Frontal cortex (tissue), 4 donors: ENCODE results near the gene AKAP6. TPM values are rescaled to one million over a fixed set of nuclear protein-coding genes. Genes with fewer than 3 reads are reported as not detected.
"Not testable (repeated sequence)": the region's sequence is repeated elsewhere in the genome, so short reads cannot be mapped to it uniquely, and the experiment has no call there.

Experiments used
- DNase-seq, 2 donors: peaks; one replicate each; pipeline ENCODE4 v3.0.0; 2012; ENCODE audit warnings: low spot score in 2 of 2
- FAIRE-seq: peaks from 2 replicates; lab custom pipeline; 2012; peaks lifted over from hg19 to GRCh38; lab: Jason Lieb, UNC
- total RNA-seq: library from RNA; depleted of rRNA; stranded (reverse); fragments of >200 nt; gene quantifications from one replicate; pipeline ENCODE4 v1.2.3, GENCODE V29; 2014
- donor health status: control.
- donor health status: control.
- donor health status: control.

Gene AKAP6
- total RNA-seq, 1 donor from 2014 or later = 102 TPM

DNA sequence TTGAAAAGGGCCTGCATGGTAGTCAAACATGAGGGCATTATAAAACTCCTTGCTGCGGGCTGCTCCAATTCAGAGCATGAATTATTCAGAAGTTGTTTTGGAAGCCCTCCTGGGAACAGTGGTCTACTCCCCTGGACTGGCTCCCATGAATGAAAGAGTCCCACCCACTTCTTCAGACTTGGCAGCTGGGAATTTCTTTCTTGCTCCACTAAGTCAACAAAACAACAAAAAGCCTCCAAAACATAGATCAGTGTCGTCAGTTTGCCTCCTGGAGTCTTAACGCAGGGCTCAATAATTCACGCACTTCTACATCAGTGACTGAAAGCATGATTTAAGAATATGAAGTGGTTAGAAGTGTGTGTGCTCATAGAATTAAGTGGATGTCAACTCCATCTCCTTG, 37.9 kb downstream of the AKAP6 start:
- no peak for FAIRE-seq
- DNase-seq = no peak

DNA sequence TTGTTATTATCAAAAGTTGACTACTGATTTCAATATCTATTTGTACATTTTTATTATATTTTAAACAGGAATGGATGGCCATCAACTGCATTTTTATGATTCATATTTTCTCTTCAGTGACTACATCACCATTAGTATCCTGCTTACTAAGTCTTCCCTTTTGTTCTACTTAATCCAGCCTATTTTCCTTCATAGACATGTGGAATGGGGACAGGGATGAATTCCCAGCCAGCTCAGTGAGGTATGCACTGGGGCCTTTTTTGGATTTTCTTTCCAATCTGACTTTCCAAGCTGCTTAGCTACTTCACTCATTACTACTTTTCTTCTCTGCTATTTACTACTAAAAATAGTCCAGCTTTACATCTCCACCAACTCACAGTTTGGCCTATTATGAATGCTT, 38.4 kb downstream of the AKAP6 start:
- DNase-seq (no peak), FAIRE-seq (no peak)

DNA sequence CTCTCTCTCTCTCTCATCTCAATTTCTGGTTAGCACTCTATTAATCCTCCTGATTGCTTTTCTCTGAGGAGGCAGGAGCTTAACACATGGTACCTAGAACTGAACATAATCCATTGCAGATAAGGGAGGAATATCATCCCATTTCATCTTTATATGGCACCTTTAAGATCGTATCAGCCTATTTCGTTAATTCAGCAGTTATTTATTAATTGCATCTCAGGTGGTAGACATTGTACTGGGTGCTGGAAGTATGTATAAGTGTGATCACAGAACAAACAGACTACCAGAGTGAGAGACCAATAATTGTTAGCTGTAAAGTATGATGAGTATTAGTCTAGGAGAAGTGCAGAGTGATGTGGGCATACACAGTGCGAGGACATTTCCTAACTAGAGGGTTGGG, 39.0 kb downstream of the AKAP6 start:
- DNase-seq (no peak), FAIRE-seq (no peak)

DNA sequence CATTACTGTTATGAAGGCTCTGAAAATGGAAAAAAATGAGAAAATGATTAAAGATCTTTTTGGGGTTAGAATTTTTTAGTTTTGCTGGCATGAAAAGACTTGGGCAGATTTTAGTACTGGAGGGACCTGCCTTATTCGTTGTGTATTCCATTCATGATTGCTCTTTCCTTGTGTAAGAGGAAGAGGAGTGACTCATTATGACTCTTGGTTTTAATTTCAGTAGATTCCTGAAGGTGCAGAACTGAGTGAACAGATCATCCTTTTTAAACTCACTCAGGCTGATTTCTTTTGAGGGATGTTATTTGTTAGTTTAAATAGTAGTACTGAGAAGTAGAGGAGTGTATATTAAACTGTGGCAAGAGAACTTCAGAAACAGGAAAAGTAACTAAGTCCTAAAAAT, 41.6 kb downstream of the AKAP6 start:
- no peak for DNase-seq
- FAIRE-seq = no peak

DNA sequence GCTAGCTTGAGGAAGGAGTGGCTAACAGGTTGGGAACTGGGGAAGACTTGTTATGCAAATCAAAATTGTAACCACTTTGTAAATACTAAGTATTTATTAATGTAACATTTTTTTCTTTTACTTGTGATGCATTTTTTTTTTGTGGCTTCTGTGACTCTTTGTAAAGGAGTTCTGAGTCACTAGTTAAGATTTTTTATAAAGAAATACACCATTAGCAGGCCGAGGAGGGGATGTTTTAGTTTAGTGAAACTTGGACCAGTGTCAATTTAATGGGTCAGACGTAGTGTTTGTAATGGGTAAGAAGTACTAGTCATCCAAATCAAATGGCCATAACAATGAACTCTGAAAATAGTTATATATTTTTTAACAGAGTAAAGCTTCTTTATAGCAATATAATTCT, 43.1 kb downstream of the AKAP6 start:
- no peak for FAIRE-seq
- no peak for DNase-seq

DNA sequence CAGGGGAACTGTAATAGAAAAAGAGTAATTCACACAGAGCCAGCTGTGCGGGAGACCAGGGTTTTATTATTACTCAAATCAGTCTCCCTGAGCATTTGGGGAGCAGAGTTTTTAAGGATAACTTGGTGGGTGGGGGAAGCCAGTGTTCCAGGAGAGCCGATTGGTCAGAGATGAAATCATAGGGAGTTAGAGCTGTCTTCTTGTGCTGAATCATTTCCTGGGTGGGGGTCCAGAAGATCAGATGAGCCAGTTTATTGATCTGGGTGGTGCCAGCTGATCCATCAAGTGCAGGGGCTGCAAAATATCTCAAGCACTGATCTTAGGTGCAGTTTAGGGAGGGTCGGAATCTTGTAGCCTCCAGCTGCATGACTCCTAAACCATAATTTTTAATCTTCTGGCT, 44.1 kb downstream of the AKAP6 start:
- DNase-seq, FAIRE-seq: not testable (repeated sequence)

DNA sequence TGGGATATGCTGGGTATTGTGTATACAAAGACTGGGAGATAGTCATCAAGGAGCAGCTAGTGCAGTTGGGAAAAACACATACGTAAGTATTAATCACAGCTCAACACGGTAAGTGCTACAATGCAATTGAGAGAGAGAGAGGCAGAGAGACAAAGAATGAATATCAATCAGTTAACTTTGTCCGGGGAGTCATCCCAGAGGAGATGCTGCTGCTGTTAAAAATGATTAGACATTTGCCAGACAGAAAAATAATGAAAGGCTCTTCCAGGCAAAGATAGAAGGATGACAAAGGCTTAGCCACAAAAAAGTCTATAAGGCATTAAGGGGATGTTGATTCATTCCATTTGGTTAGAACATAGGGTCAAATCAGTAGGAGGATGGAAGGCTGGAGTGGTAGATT, 45.1 kb downstream of the AKAP6 start:
- FAIRE-seq (no peak), DNase-seq (no peak)

DNA sequence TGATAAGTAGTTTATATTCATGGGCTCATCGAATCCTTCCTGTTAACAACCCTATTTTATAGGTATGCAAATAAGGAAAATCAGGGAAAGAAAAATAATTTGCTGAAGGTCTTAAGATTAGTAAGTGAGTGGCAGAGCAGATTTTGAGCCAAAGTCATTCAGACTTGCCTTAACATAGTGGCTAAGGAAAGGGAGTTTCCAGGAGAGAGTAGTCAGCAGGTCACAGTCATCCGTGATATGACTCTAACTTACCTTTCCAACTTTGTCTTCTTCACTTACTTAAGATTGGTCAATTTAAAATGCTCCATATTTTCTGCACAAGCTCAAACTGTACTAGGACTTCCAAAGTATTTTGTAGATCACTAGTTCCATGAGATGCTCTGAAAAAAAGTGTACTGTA, 46.6 kb downstream of the AKAP6 start:
- FAIRE-seq (no peak), DNase-seq (no peak)

DNA sequence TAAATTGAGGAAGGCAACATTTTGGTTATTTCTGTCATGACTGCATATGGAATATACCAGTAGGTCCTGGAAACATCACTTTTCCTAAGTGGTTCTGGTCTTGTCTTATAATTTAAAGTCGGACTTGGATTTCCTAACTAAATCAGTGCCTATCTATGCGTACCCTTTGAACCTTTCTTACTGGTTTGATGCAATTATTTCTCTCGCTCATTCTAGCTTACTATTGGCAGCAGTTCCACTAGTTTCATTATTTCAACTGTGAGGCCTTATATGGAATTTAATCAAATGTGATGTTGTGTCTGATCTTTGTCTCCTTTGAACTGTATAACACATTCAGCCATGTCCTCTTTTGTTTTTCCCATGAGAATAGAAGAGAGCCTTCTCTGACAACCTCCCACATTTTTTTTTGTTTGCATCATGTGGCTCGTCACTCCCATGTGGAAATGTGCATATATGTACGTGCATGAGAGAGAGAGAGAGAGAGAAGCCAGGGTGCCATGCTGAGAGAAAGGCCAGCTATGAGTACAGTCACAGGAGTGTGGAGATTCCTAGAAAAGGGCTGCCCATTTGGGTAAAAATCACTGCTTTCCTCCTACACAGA, 48.0 kb downstream of the AKAP6 start:
- DNase-seq (no peak), FAIRE-seq (no peak)

DNA sequence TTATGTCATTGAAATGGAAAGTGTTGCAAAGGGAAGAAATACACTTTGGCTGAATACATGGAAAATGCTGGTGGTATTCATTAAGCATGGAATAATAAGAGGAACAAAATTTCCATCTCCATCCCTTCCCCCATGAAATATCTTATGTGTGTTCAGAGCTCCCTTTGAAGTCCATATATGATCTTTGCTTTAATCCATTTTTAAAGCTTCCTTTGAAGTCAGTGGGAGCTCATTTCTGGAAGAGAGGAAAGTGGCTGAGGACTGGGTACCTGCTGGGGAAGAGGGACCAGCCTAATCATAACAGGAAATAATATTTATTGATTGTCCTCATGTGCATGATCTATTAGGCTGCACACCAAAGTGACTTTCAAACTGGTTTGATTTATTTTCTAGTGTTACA, 49.2 kb downstream of the AKAP6 start:
- FAIRE-seq (no peak), DNase-seq (no peak)

DNA sequence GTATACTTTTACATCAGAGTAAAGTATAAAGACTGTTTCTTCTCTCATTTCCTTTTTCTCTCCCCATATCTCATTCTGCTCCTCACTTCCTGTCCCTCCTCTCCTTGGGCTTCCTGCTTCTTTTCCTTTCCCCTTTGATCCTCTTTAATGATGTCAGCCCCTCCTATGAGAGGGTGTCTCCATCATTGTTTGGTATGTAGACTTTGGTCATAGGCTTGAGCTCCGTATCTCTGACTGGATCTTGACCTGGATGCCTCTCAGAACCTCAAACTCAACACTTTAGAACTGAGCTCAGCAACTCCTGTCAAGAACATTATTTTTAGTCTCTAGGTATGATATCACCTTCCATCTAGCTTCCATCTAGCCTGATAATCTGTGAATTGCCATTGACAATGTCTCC, 50.3 kb downstream of the AKAP6 start:
- FAIRE-seq = no peak

DNA sequence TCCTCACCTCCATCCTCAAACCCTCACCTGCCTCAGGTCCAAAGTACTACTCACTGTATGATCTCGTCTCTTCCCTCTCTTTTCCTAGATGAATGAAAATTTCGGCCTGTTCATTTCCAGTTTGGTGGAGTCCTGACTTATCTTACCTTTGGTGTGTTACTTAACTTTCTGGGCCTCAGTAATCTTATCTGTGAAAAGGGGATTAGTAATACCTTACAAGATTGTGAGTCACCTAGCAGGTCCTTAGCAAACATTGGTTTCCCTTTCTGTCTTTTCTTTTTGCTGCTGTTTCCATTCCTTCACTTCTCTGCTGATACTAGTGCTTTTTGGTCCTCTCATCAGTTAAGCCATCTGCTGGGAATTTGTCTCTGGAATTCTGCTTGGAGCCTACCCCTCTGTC, 52.8 kb downstream of the AKAP6 start:
- DNase-seq (no peak), FAIRE-seq (no peak)

More for the DNA sequence above, 50.3 kb downstream of the AKAP6 start:
- no peak for DNase-seq

DNA sequence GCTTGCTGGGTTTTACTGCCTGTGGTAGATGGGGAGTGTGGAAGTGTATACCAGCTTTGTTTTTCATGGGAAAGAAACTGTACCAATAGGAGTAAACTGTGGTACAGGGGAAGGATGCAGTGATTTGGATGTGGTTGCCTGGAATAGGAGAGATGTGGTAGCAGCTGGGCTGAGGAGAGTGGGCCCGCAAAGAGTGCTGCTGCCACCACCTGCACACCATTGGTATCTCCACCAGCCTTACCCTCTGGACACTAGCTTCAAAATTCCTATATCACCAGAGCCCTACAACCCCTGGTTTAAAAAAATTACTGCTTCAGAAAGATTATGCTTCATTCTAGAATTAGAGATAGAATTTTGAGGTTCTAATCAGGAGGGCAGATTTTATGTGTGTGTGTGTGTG, 53.6 kb downstream of the AKAP6 start:
- FAIRE-seq (no peak), DNase-seq (no peak)

DNA sequence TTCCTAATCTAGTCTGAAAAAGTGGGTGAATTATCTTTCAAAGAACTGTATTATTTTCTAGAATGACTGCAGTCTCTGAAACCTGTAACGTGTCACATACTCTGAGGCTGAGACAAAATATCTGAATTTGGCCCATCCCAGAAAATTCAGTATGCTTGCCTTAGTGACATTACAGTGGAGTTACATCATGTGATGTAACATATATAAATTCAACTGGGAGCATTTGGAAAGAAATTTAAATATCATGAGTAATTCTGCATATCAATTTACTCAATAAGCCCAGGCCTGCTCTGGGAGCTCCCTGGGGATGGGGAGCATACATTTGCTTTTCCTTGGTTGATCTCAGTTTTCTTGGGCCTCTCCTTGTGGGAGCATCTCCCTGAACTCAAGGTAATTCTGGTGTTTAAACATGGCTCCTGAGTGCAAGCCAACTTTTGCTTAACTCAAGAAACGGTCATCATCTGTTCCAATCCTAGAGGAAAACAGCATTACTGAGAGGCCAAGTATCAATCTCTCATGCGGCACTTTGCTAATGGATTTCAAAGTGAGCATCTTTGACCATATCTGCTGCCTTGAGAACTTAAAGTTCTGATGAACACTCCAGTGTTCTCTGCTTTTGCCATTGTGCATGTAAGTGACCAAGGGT, 54.4 kb downstream of the AKAP6 start:
- DNase-seq (no peak), FAIRE-seq (no peak)

DNA sequence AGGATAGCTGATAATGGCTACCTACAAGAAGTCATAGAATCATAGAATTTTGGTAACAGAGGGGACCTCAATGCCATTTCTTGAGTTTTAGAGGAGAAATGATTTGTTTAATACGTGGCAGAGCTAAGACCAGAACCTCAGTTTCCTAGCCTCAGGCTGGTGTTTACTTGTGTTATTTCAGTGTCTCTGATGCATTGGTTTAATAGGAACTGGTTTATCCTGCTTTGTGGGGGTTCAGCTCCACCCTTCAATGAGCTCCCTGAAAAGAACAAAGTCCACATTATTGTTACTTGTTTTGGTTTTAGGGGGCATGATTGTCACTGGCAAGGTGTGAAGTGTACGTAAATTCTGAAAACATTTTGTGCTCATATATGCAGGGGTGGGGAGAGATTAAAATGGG, 55.4 kb downstream of the AKAP6 start:
- DNase-seq (no peak), FAIRE-seq (no peak)

DNA sequence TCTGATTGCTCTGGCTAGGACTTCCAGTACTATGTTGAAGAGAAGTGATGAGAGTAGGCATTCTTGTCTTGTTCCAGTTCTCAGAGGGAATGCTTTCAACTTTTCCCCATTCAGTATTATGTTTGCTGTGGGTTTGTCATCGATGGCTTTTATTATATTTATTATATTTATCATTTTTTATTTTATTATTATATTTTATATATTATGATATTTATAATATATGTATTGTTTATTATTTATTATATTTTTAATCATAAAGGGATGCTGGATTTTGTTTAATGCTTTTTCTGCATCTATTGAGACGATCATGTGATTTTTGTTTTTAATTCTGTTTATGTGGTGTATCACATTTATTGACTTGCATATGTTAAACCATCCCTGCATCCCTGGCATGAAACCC, 58.2 kb downstream of the AKAP6 start:
- not testable (repeated sequence) for FAIRE-seq, DNase-seq

DNA sequence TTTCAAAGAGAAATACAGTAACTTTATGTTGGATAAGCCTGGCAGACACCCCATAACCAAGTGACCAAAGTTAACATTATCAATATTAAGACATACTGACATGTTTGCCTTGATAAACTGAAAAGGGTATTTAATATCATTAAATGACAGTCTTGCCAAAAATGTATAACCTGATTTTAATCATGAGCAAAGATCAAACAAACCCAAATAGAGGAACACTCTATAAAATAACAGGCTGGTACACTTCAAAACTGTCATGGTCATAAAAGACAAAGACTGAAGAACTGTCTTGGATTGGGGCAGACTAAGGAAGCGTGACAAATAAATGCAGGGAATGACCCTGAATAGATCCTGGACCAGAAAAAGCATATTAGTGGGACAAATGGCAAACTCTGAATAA, 64.0 kb downstream of the AKAP6 start:
- no peak for DNase-seq
- no peak for FAIRE-seq

DNA sequence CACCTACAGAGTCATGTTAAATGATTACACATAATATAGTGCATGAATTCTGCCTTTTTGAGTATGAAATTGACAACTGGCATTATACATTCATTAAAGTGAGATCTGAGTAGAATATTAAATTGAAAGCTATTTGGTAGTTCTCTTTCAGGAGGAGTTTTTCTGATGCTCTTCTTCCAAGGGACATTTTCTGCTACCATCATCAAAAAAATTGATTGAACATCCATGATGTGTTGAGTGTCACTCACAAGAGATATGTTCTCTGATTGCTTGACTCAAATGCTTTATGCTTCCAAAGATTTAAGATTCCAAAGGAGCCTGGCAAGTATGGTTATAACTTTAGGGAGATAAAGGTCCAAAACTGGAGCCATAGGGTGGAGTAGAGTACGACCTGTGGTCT, 64.9 kb downstream of the AKAP6 start:
- FAIRE-seq (no peak), DNase-seq (no peak)

DNA sequence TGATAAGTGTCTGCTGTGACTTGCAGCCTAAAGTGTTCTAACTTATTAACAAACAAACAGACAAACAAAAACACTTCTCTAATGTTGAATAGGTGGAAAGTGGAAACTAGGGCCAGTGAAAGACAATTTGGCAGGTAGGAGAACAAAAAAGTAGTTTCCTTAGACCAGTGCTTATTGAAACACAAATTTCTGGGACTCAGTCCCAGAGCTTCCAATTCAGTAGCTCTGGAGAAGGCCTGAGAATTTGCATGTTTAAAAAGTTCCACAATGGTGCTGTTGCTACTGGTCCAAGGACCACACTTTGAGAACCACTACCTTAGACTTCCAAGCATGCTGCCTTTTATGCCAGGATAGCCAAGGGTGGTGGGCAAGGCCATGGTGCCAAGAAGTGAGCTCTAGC, 67.8 kb downstream of the AKAP6 start:
- DNase-seq = no peak
- no peak for FAIRE-seq

DNA sequence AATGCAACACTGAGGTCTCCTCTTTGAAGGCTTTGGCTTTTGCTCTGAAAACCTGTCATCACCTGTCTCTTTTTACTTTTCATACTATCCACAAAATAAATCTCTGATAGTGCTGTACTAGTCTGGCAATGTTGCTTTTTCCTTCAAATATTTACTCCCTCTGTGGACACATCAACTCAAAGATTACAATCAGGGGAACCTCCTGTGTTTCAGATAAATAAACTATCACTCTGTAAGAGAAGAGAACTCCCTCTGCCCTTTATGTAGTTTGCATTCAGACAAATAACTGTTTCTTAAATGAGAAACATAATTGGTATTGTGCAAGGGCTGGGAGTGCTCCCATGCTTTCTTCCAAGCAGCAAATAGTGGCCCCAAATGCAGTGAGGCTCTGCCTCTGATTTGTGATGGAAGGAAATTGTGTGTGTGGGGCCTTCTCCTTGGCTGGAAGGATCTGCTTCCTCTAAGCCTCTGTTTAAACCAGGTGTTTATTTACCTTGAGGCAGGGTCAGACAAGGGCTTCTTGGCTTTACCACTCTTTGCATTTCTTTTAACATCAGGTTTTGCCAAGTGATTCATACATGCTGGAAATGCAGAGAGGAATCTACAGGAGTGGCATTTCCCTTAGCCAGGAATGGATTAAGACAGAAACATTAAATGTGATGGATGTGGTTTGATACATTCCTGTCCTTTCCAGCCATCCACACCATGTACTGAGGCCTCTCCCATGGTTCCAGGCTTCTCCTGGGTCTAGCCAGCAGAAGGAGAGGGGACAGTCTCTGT, 69.0 kb downstream of the AKAP6 start:
- DNase-seq = no peak
- no peak for FAIRE-seq

DNA sequence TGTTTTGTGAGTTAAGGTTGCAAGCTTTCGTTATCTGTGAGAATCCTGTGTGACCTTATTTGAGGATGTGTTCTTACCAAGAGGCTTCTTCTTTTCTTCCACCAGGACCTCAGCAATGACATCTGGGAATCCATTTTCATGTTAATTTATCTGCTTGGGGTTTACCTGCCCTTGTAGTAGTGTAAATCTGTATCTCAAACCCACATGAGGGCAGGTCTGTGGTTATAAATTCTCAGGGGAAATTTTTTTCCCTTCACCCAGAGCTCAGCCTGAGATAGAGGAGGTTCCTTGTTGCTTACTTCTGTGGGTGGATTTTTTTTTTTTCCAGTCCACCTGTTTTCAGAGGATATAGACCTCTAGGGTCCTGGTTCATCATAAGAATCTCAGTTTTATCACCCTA, 70.8 kb downstream of the AKAP6 start:
- no peak for DNase-seq
- no peak for FAIRE-seq
